Fibroblast of skin of abdomen (primary cell): ENCODE data around the gene RWDD1. TPM values are rescaled to one million over a fixed set of nuclear protein-coding genes. Genes with fewer than 3 reads are reported as not detected.

ENCODE experiments used
- DNase-seq: peaks from one replicate; pipeline ENCODE4 v3.0.0-alpha.2; 2013
- polyA plus RNA-seq, 2 experiments: library from polyadenylated mRNA; unstranded; fragments of 120-200 nt; gene quantifications; one replicate each; pipeline ENCODE4 v1.2.1, GENCODE V29; 2013; ENCODE audit not compliant: insufficient read length in 2 of 2

Gene RWDD1, protein sequence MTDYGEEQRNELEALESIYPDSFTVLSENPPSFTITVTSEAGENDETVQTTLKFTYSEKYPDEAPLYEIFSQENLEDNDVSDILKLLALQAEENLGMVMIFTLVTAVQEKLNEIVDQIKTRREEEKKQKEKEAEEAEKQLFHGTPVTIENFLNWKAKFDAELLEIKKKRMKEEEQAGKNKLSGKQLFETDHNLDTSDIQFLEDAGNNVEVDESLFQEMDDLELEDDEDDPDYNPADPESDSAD
- polyA plus RNA-seq (2013, experiment 1 of 2; ENCODE audit: insufficient read length), result 88.4 TPM
- polyA plus RNA-seq (2013, experiment 2 of 2; ENCODE audit: insufficient read length), result 88.5 TPM

DNA sequence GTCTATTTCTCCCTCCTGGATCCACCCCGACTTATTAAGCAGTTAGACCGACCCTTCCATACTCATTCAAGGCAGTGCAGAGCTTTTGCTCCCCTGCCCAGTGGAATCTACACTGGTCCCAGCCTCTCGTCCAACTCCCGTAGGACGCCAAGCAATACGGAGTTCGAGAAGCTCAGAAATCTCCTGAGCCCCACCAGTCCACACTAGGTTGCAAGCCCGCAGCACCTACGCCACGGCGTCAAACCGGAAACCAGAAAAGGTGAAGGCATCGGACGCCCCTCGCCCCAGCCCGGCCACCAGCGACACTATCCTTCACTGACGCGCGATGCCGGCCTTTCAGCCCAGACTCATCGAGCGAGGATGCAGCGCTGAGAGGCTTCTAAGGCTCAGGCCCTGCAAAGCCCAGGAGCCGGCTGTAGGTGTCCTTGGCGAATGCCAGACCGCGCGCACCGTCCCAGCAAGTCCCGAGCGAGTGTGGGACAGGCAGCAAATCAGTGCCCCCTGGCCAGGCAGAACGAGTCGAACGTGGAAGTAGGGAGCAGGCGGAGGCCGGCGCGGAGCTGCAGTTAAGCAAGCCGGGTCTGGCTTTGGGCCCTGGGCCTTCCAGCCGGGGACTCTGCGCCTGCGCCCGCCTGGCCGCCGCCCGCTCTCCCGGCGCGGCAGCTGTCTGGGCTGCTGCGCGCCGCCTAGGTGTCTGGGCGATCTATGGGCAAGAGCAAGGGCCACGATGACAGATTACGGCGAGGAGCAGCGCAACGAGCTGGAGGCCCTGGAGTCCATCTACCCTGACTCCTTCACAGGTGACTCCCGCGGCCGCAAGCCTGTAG, at the start of gene RWDD1:
RWDD1 (plus strand) TSS at position 649 of the 827 bp plus-strand sequence; CDS start at position 728, 79 bp downstream.
- peak; percentile 100 for DNase-seq

DNA sequence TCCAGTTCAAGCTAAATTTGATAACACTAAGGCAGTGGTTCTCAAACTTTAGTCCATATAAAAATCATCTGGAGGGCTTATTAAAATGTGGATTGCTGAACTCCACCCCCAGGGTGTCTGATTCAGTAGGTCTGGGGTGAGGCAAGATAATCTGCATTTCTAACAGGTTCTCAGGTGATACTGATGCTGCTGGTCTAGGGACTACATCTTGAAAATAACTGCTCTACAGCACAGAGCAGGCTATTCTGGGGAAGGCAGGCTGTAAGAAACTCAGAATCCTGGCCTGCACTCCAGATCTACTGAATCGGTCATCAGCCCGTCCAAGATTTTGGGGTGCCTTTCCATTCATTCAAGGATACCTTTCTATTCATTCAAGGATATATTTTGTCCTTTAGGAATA, 48.4 kb upstream of the RWDD1 start:
- DNase-seq, result no peak

DNA sequence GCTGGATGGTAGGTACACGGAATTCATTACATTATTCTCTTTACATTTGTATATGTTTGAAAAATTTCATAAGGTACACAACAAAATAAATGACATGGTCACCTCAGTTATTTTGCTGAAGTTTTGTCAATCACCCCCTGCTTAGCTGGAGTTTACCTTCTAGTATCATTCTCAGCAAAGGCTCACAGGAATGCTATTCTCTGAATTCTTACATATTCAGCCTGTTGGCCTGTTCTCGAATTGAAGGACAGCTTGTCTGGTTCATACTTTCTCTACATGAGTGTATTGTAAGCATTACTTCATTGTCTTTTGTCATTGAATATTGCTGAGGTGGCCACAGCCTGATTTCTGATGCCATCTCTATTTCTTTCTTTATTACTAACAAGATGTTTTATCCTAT, 47.1 kb upstream of the RWDD1 start:
- DNase-seq, result no peak

- no peak for DNase-seq
Measured at GRCh38 chr6:116528133-116528532, 43.2 kb upstream of the RWDD1 start.

DNA sequence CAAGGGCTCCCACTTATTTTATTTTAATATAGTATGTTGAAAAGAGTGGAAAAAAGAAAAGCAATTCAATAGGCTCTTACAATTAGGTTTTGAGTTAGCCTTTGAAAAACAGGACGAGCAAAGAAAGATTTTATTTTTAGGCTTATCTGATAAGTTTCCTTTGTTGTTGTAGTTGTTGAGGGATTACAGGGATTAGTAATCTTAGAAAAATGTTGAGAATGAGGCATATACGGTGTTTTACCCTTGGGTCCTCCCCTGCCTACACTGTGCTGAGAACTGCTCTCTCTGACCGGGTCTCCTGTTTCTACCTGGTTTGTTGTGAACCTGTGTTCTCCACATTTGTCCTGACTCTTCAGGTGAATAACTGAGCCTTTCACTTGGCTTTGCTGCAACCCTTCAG, 42.5 kb upstream of the RWDD1 start:
- no peak for DNase-seq

DNA sequence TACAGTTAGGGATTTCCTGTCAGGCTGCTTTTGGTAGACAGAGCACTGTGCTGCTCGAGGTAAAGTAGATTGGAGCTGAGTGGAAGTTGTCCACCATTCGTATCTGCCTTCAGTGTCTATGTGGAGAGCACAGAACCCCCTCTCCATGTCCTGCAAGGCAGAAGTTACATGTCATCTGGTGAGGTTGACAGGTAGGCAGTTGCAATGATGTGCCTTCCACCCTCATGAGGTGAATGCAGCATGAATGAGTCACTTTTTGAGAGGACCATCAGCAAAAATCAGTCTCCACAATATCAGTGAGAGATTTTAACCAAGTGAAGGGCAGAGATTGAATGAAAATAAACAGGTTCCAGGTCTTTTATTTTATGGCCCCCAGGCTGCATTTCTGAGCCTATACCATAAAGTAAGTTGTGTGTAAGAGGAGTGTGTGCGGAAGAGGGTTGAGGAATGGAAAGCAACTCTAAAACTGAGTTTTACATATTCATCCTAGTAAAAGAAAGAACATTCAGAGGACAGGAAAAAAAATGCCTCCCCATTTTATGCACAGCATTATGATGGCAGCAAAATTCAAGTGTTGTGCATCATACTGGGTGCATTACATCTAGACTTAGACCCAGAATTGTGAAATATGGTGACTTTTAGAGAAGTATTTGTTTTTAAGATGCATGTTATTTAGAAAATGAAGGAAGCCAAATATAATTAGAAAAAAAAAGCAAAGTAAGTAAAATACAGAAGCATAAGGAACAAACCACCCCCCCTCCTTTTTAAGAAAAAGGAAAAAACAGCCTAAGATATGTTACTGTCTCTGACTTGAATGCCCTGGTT, 41.6 kb upstream of the RWDD1 start:
- DNase-seq, result no peak

GRCh38 chr6:116530436-116530835, 40.9 kb upstream of the RWDD1 start:
- no peak for DNase-seq

DNA sequence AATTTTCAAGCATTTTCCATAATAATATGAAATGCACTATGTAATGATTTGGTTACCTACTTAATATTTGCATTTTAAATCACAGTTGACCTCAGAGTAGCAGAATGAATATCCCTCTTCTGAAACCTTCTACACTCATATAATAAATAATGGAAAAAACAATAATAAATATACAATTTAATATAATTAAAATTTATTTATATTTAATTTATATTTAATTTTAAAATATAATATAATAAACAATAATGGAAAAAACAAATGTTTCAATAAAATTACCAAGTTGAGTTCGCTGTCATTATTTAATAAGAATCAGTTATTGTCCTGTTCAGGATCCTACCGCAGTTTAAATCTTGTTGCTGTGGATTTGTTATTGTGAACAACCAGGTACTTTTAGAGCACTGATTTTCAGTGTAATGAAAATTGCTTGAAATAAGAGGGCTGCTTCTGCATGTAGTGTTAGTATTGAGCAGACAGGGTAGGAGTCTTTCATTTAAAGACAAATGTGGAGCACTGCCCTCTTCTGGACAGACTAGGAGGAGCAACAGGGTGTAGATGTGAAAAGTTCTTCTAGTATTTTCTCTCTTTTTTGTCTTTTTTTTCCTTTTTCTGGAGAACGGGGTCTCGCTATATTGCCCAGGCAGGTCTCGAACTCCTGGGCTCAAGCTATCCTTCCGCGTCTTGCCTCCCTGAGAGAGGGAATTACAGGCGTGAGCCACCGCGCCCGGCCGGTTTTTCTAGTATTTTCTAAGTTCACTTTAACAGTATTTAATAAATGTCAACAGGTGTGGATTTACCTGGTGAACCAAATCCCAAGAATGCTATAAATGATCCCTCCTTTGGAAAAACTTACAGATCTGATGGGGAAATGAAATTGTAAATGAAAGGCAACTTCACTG, 39.4 kb upstream of the RWDD1 start:
- DNase-seq, result peak; percentile 66

- no peak for DNase-seq
Measured at GRCh38 chr6:116533233-116533957, 37.9 kb upstream of the RWDD1 start.

- no peak for DNase-seq
Measured at GRCh38 chr6:116535109-116535508, 36.2 kb upstream of the RWDD1 start.

- peak; percentile 69 for DNase-seq
Measured at GRCh38 chr6:116536216-116536621, 35.1 kb upstream of the RWDD1 start.

GRCh38 chr6:116542426-116542825, 28.9 kb upstream of the RWDD1 start:
- no peak for DNase-seq

- DNase-seq, result no peak
Measured at GRCh38 chr6:116543149-116543548, 28.2 kb upstream of the RWDD1 start.

- no peak for DNase-seq
Measured at GRCh38 chr6:116545651-116546050, 25.7 kb upstream of the RWDD1 start, which contains the start of gene TRAPPC3L. Gene TRAPPC3L, minus strand, starts transcription at chr6:116545684. Its CDS starts 170 bp downstream, at chr6:116545514.

- no peak for DNase-seq
Measured at GRCh38 chr6:116547358-116547757, 23.9 kb upstream of the RWDD1 start.

- DNase-seq, result no peak
Measured at GRCh38 chr6:116550796-116551195, 20.5 kb upstream of the RWDD1 start.

DNA sequence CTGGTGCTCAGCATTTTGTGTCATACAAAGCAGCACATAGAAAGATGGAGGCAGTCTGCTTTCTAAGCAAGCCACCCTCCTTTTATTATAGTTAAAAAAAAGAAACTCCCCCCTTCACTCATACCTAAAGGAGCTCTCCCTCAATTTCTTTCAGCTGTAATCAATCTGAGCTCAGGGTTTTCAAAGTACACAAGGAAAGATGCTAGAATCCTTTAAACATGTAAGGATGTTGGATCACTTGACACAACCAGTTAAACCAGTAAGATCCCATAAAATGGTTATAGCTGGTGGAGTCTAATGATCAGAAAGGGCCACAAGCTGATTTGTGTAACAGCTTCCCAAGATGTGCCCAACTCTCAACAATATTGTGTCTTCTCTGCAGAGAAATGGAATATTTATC, 17.9 kb upstream of the RWDD1 start, which contains the start of gene CALHM4:
CALHM4 (plus strand) TSS at position 301 of the 400 bp plus-strand sequence; CDS start at position 344, 43 bp downstream.
- no peak for DNase-seq

- DNase-seq, result peak; percentile 89
Measured at GRCh38 chr6:116556065-116556464, 15.2 kb upstream of the RWDD1 start.

GRCh38 chr6:116556814-116557415, 14.4 kb upstream of the RWDD1 start:
- no peak for DNase-seq

DNA sequence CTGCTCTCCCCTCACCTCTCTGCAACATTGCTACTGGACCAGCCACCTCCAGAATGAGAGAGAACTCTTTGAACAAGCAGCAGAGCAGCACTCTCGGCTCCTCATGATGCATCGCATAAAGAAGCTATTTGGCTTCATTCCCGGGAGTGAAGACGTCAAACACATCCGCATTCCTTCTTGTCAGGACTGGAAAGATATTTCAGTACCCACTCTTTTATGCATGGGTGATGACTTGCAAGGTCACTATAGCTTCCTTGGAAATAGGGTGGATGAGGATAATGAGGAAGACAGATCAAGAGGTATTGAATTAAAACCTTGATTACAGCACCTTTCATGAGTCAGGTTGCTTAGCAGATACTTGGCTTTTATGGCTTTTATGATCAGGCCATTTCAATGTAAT, 13.4 kb upstream of the RWDD1 start:
- DNase-seq, result peak; percentile 98
